Activated CD4-positive, alpha-beta T cell treated with anti-CD3 and anti-CD28 coated beads, Interleukin-10, Interleukin-2, amounts not matched to agents 100 ng/mL and 50 ng/mL, durations not matched to agents 16 hours and 8 hours (primary cell): ENCODE measurements around the gene MYO3B.
"Not testable (repeated sequence)": the region's sequence is repeated elsewhere in the genome, so short reads cannot be mapped to it uniquely, and the experiment has no call there.

Source experiments
- DNase-seq: peaks from one replicate; pipeline ENCODE4 v3.0.0-alpha.2; 2020

Gene MYO3B

DNA sequence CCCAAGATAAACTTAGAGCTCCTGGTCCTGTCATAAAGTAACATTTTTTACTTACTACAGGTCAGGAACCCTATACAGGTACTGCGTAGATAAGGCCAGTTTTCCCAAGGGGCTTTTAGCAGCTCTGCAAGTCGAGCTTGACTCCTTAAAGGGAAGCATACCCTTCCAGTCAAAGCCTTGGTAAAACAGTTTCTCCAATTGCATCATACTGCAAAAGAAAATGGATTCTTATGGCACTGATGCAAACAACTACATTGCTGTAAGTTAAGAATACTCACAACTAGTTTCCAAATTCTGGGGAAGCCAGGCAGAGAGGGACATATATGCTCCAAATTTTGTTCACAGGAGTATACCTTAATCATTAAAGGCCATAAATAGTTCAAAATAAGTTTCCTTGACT lies 31.0 kb downstream of the MYO3B start:
- DNase-seq, result no peak

DNA sequence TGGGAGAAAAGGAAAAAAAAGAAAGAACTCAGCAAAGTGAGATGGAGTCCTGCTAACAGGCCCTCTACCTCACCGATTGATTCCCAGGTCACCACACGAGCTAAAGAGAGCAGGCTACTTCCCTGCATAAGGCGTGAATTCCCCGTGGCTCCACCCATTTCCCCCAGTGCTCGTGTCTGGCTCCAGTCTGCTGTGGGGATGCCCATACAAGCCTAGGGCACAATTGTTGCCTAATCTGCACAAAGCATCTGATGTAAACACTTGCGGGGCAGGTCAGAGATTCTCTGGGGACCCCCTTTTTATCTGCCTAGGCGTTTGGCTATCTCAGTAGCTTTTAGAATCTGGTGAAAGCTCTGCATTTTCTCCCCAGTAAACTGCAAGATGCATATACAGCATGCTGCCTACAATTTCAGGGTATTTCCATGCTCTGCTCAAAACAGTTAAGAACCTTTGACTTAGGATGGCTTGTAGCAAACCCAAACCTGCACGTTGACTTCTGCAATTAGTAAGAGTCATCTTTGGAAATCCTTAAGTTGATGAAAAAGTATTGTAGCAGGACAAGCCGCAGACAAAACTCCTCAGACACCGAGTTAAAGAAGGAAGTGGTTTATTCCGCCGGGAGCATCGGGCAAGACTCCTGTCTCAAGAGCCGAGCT lies 34.8 kb downstream of the MYO3B start:
- DNase-seq, result no peak

- DNase-seq, result not testable (repeated sequence)
Measured at GRCh38 chr2:170213281-170213625, 35.3 kb downstream of the MYO3B start.

GRCh38 chr2:170213651-170214050 lies 35.7 kb downstream of the MYO3B start:
- no peak for DNase-seq

GRCh38 chr2:170214309-170214948 lies 36.5 kb downstream of the MYO3B start:
- no peak for DNase-seq

- no peak for DNase-seq
Measured at GRCh38 chr2:170215021-170215420, 37.1 kb downstream of the MYO3B start.

DNA sequence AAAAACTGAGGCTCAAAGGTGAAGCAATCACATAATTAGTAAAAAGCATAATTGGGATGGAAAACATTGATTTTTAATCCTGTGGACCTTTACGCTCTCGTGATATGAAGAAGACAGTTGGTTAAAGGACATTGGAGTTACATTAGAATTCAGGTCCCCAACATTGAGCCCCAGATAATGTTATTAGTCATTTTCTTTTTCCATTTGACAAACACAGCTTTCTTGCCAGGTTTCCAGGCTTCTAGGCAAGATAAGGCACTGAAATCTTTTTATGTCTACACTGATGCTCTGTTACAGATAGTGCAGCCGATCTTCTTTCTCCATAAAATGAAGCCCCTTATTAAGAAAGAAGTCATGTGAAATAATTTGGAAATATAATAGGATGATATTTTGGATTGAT lies 38.5 kb downstream of the MYO3B start:
- DNase-seq, result no peak

GRCh38 chr2:170216981-170217380 lies 39.0 kb downstream of the MYO3B start:
- no peak for DNase-seq

DNA sequence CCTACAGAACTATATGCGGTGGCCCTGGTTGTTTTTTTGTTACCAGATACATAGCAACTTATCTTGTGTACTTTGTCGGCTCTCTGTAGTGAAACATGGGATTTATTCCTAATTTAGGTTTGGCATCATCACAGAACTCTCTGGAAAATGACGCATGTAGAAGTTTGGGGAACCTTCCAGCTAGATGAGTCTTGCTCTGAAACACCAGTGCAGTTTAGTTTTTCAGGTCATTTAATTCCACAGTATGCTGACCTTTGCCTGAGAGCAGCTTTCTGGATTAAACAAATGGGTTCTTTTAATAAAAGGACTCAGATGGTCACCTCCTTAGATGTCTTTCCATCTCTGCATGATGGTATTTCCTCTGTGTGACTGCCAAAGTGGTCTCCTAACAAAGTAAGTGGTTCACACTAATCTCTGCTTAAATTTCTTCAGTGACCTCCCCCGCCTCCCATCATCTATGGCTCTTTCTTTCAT lies 39.9 kb downstream of the MYO3B start:
- DNase-seq, result no peak

DNA sequence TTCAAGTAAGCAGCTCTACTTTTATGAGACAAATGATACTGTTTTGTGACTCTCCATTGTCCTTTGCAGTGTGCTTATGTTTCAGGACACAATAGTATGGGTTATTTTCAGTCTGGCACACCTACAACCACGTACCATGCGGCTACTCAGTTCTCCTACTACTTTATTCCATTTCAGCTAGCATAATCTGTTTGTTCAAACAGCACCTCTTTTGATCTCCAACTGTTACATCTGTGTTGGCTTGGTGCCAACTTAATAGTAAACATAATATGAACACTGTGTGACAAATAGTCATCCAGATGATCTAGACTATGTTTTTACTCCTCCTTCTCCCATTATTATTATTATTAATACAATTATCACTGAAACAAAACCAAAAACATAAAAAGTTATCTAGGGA lies 40.5 kb downstream of the MYO3B start:
- DNase-seq, result no peak

DNA sequence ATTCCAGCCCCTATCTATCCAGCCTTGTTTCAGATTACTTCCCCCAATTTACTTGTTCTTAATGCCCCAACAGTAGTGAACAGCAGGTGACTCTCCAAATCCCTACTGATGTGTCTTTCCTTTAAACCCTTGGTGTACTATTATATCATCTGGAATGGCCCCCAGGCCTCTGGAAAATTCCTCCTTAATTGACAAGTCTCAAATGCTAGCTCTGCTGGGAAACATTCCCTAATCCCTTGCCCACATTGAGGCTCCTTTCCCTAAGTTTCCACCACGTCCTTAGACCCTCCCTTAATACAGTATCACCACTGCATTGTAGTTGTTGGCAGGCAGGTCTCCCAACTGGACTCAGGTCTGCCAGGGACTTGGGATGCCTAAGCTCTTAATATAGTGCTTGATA lies 41.0 kb downstream of the MYO3B start:
- no peak for DNase-seq

GRCh38 chr2:170221317-170222288 lies 43.7 kb downstream of the MYO3B start:
- DNase-seq, result no peak

DNA sequence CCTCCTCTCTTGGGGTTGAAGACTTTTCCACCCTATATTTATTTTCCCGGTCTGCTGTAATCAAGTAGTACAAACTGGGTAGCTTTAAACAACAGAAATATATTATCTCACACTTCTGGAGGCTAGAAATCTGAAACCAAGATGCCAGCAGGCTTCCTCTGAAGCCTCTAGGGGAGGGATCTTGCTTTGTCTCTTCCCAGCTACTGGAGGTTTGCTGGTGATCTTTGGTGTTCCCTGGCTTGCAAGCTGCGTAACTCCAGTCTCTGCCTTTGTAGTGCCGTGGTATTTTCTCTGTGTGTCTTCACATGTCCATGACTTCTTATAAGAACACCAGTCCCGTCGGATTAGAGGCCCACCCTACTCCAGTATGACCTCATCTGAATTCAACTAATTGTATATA lies 44.4 kb downstream of the MYO3B start:
- no peak for DNase-seq

GRCh38 chr2:170222842-170223241 lies 44.9 kb downstream of the MYO3B start:
- no peak for DNase-seq

GRCh38 chr2:170224692-170225294 lies 46.8 kb downstream of the MYO3B start:
- no peak for DNase-seq

GRCh38 chr2:170226216-170226615 lies 48.3 kb downstream of the MYO3B start:
- DNase-seq, result no peak

DNA sequence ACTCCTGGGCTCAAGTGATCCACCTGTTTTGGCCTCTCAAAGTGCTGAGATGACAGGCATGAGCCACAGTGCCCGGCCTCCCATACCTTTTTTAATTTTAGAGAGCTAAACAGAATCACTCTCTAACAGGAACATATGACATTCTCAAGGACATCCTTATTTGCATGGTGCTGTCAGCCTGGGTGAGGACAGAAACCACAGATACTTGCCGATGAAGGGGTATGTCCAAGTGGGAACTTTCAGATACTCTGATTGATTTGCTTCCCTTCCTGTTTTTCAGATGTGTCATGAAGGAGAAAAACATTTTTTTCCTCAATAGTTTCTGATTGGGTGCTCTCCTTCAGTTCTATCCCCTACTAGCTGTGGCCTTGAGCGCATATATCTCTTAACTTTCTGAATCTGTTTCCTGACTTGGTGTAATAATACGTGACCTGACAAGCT lies 49.6 kb downstream of the MYO3B start:
- no peak for DNase-seq

DNA sequence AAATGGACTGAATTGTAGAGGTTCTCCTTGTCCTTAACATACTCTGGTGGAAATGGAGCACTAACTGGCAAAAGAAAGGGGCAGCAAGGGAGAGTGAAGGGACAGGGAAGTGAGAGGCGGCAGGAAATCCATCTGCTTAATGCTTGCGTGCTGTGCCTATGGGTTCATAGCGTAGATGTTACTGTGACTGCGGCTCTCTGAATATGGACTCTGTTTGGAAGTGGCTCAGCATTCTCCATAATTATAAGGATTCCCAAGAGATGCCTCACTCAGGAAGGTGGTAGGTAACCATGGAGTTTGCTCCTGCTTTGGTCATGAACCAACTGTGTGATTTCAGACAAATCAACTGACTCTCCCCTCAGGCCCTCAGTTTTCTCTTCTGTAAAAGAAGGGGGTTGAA lies 50.0 kb downstream of the MYO3B start:
- DNase-seq, result no peak

DNA sequence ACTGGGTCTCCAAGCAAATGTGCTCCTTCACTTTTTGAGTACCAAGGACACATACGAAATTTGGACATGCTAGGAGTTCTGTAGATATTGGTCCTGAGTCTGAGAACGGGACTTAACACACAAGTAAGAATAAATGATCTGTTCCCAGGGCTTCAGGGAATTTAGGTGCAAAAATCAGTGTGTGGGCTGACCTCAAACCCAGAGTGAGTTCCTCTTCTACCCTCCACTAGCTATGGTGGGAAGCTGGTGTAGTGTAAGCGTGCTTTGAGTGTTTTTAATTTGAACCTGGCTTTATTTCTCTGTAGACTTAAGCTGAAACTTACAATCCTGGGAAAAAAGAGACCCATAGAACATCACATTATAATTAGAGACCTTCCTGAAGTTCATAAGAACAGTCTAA lies 50.5 kb downstream of the MYO3B start:
- DNase-seq, result no peak

DNA sequence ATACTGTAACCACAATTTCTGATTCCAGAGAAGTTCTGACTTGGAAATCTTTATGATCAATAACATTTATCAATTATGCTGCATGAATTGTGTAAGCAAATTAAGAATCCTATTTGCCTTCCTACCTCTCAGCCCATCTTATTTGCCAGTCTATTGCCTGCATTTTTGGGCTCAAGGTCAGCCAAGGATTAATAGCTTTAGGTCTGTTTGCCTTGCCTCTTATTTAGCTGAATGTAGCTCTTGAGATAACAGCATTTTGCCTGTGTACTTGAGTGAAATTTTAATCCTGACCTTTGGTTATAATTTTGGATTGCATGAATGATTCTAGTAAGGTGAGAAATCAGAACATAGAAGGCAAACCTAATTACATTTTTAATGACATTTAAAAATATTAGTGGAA lies 51.2 kb downstream of the MYO3B start:
- no peak for DNase-seq

DNA sequence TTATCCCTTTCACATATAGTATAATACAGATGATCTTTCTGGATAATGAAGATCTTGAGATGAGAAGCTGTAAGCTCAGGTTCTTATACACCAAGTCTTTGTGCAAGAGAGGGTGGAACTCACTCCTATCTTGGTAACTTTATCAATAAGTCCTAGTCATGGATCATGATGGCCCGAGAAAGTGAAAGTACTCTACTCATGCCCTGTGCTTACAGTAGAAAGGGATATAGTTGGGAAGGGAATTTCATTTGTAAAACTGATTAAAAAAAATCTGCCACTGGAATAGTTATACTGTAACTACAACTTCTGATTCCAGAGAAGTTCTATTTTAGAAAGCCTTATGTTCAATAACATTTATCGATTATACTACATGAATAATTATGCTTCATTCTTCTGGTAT lies 51.8 kb downstream of the MYO3B start:
- DNase-seq, result no peak

DNA sequence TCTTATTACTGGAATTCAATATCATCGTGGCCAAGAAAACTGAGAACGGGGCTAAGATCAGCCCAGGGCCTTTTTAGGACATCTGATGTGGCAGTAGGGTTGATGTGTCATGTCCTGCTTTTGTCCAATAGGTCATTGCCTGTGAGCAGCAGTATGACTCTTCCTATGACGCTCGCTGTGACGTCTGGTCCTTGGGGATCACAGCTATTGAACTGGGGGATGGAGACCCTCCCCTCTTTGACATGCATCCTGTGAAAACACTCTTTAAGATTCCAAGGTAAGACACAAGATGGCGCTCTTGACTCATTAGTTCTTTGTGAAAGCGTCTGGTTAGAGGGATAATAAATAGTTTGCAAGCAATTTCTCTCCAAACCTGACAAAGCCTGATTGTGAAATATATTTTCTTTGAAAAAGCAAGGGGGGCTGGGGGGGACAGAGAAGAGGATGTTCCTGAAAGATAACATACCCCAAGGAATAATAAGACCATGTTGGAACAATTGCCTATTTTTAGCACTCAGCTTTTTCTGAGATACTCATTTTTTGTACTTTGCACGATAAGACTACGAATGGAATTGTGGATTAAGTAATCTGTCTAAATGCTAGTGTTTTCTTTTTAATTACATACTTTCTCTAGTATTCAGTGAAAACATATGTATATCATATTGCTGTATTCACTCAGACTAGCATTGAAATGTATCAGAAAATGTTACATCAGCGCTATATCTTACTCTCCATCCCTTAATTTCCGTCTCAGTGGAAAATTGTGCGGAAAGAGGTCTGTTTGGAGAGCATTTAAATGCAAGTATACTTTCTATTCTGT lies 58.1 kb downstream of the MYO3B start:
- peak; percentile 51 for DNase-seq
